ENCODE data around the gene CH25H.
"Not testable (repeated sequence)": the region's sequence is repeated elsewhere in the genome, so short reads cannot be mapped to it uniquely, and the experiment has no call there.

- TF ChIP-seq CTCF, POLR2A (IDR thresholded peaks at IDR 0.05): not testable (repeated sequence)
These were observed 40.5 kb upstream of the CH25H start for GRCh38 chr10:89247623-89248022.

All from vagina (tissue), 2 donors.